HG03066 (cell line): Measurements from ENCODE around the gene RPL10.

Experiments used
- ATAC-seq: cut with Tn5 transposase; IDR thresholded peaks from one replicate; pipeline ENCODE4 v1.9.1; 2021; ENCODE audit warnings: low read depth; ENCODE audit not compliant: unreplicated experiment

Gene RPL10

GRCh38 chrX:154397888-154398667 is at the start of gene RPL10:
TSS of gene RPL10 (plus strand) at chrX:154398377. CDS start at chrX:154398520, 143 bp downstream.
- ATAC-seq = peak; percentile 76

GRCh38 chrX:154348646-154349358 is 49.4 kb upstream of the RPL10 start:
- ATAC-seq = no peak

- no peak for ATAC-seq
Measured at GRCh38 chrX:154349359-154349935, 48.7 kb upstream of the RPL10 start.

GRCh38 chrX:154349979-154350378 is 48.2 kb upstream of the RPL10 start:
- ATAC-seq = no peak

- ATAC-seq = no peak
Measured at GRCh38 chrX:154350429-154351182, 47.6 kb upstream of the RPL10 start.

GRCh38 chrX:154351183-154352011 is 46.8 kb upstream of the RPL10 start:
- ATAC-seq = no peak

GRCh38 chrX:154352012-154352401 is 46.2 kb upstream of the RPL10 start:
- ATAC-seq = no peak

GRCh38 chrX:154352466-154352865 is 45.7 kb upstream of the RPL10 start:
- no peak for ATAC-seq

- ATAC-seq = no peak
Measured at GRCh38 chrX:154353172-154353843, 44.9 kb upstream of the RPL10 start.

- ATAC-seq = no peak
Measured at GRCh38 chrX:154354013-154354412, 44.2 kb upstream of the RPL10 start.

- no peak for ATAC-seq
Measured at GRCh38 chrX:154354516-154354915, 43.7 kb upstream of the RPL10 start.

GRCh38 chrX:154355094-154355775 is 42.9 kb upstream of the RPL10 start:
- ATAC-seq = no peak

- ATAC-seq = no peak
Measured at GRCh38 chrX:154355776-154356140, 42.4 kb upstream of the RPL10 start.

- no peak for ATAC-seq
Measured at GRCh38 chrX:154356596-154356995, 41.6 kb upstream of the RPL10 start.

GRCh38 chrX:154357205-154357604 is 41.0 kb upstream of the RPL10 start:
- no peak for ATAC-seq

GRCh38 chrX:154358011-154358410 is 40.2 kb upstream of the RPL10 start:
- no peak for ATAC-seq

GRCh38 chrX:154358829-154359228 is 39.3 kb upstream of the RPL10 start:
- ATAC-seq = no peak

GRCh38 chrX:154359362-154360154 is 38.6 kb upstream of the RPL10 start:
- no peak for ATAC-seq
